ENCODE results near the gene TRAPPC5. TPM values are rescaled to one million over a fixed set of nuclear protein-coding genes. Genes with fewer than 3 reads are reported as not detected.

The TRAPPC5 gene
- total RNA-seq, 1 donor from 2014 or later = 116 TPM

- DNase-seq = no peak
- intact Hi-C loops (cut with DNase I) = no loop called here
- no peak for ATAC-seq (ENCODE audit: poor library complexity)
Measured at GRCh38 chr19:7709932-7710460, 29.4 kb downstream of the TRAPPC5 start.

GRCh38 chr19:7710616-7711015 is 30.0 kb downstream of the TRAPPC5 start:
- ATAC-seq (ENCODE audit: poor library complexity) (no peak), DNase-seq (no peak)
- intact Hi-C loops (cut with DNase I) = no loop called here

- no peak for ATAC-seq (ENCODE audit: poor library complexity)
- intact Hi-C loops (cut with DNase I) = no loop called here
- no peak for DNase-seq
Measured at GRCh38 chr19:7715671-7716070, 35.0 kb downstream of the TRAPPC5 start.

GRCh38 chr19:7716762-7717161 is 36.1 kb downstream of the TRAPPC5 start:
- ATAC-seq (ENCODE audit: poor library complexity) (no peak), DNase-seq (no peak)
- intact Hi-C loops (cut with DNase I) = no loop called here

GRCh38 chr19:7718668-7719067 is 38.0 kb downstream of the TRAPPC5 start:
- DNase-seq (no peak), ATAC-seq (ENCODE audit: poor library complexity) (no peak)
- intact Hi-C loops (cut with DNase I) = no loop called here

DNA sequence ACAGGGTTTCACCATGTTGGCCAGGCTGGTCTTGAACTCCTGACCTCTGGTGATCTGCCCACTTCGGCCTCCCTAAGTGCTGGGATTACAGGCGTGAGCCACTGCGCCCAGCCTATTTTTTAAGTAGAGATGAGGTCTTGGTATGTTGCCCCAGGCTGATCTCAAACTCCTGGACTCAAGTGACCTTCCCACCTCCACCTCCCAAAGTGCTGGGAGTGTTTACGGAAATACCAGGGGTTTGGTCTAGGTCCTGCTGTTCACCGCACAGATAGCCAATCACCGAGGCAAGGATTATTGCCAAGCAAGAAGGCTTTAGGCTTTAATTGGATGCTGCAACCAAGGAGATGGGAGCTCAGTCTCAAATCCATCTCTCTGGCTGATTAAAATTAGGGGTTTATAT is 39.7 kb downstream of the TRAPPC5 start:
- no peak for DNase-seq
- intact Hi-C loops (cut with DNase I) = no loop called here
- ATAC-seq (ENCODE audit: poor library complexity) = no peak

DNA sequence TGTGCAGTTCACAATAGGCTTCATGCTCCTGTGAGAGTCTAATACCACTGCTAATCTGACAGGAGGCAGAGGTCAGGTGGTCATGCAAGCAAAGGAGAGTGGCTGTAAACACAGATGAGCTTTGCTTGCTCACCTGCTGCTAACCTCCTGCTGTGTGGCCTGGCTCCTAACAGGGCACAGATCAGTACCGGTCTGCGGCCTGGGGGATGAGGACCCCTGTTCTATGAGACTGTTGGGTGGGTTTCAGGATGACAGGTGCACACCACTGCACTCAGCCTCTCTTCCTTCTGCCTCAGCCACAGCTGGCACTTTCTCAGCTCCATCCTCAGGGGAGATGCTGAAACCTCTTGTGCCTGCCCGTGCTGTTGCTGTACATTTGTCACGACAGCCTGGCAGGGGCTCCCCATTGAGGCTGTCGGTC is 41.6 kb downstream of the TRAPPC5 start:
- DNase-seq = no peak
- no peak for ATAC-seq (ENCODE audit: poor library complexity)
- intact Hi-C loops (cut with DNase I) = no loop called here

- DNase-seq (no peak), ATAC-seq (ENCODE audit: poor library complexity) (no peak)
- intact Hi-C loops (cut with DNase I) = no loop called here
Measured at GRCh38 chr19:7725791-7726190, 45.2 kb downstream of the TRAPPC5 start.

DNA sequence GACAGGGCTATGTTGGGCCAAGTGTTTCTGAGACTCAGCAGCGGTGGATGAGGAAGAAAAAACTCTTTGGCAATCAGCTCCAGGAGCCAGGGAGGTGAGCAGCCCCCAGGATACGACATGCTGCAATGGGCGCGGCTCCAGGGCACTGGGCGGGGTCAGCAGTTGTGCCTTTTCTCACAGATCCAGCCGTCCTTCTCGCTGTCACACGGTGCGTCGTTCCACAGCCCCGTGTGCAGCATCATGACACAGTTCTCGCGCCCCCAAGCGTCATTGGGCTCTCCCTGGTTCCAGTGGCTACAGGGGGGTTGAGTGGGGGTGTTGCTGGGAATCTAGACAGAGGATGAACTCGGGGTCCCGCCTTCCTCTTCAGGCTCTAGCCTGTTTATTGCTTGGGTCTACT is 48.6 kb downstream of the TRAPPC5 start:
- intact Hi-C loops (cut with DNase I) = no loop called here
- ATAC-seq (ENCODE audit: poor library complexity) (no peak), DNase-seq (no peak)

GRCh38 chr19:7729831-7730285 is 49.2 kb downstream of the TRAPPC5 start:
- DNase-seq (no peak), ATAC-seq (ENCODE audit: poor library complexity) (no peak)
- intact Hi-C loops (cut with DNase I) = no loop called here

- ATAC-seq (ENCODE audit: poor library complexity) (no peak), DNase-seq (peak; percentile 37)
- intact Hi-C loops (cut with DNase I) = no loop called here
Measured at GRCh38 chr19:7730286-7731217, 49.9 kb downstream of the TRAPPC5 start.

GRCh38 chr19:7731218-7731595 is 50.6 kb downstream of the TRAPPC5 start:
- ATAC-seq (ENCODE audit: poor library complexity) (no peak), DNase-seq (peak; percentile 32)
- intact Hi-C loops (cut with DNase I) = no loop called here

GRCh38 chr19:7731615-7732014 is 51.0 kb downstream of the TRAPPC5 start:
- no peak for ATAC-seq (ENCODE audit: poor library complexity)
- DNase-seq = no peak
- intact Hi-C loops (cut with DNase I) = no loop called here

- ATAC-seq (ENCODE audit: poor library complexity) = no peak
- intact Hi-C loops (cut with DNase I) = no loop called here
- DNase-seq = peak; percentile 30
Measured at GRCh38 chr19:7732045-7732444, 51.4 kb downstream of the TRAPPC5 start, which contains the start of gene CLEC4G. CLEC4G (minus strand) TSS chr19:7732110; CDS start chr19:7732102, 8 bp downstream.

DNA sequence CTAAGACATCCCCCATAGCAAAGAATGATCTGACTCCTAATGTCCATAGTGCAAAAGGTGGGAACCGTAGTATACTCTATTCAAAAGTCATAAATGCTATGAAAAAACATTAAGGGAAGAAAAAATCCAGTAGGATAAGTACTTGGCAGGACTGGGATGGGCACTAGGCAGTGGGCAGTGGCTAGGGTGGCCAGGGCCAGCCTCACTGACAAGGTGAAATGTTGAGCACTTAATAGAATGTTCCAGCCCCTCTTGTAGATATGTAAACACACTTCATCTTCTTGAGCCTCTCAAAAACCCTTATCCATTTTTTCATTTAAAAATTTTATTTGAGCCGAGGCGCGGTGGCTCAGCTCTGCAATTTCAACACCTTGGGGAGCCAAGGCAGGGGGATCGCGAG is 52.7 kb downstream of the TRAPPC5 start:
- ATAC-seq (ENCODE audit: poor library complexity) = no peak
- intact Hi-C loops (cut with DNase I) = no loop called here
- DNase-seq = no peak

- ATAC-seq (ENCODE audit: poor library complexity) = peak; percentile 68
- intact Hi-C loops (cut with DNase I) = no loop called here
- DNase-seq = no peak
Measured at GRCh38 chr19:7734220-7735203, 53.9 kb downstream of the TRAPPC5 start.

- DNase-seq (no peak), ATAC-seq (ENCODE audit: poor library complexity) (no peak)
- intact Hi-C loops (cut with DNase I) = no loop called here
Measured at GRCh38 chr19:7736148-7736547, 55.5 kb downstream of the TRAPPC5 start.

GRCh38 chr19:7737215-7737614 is 56.6 kb downstream of the TRAPPC5 start:
- no peak for ATAC-seq (ENCODE audit: poor library complexity)
- intact Hi-C loops (cut with DNase I) = no loop called here
- DNase-seq = no peak

All from Right ventricle myocardium superior (tissue), 1 donor.